Stimulated activated CD4-positive, alpha-beta T cell treated with anti-CD3 and anti-CD28 coated beads, Interleukin-15, amount 100 ng/mL, for 24 hours (primary cell): ENCODE data around the gene NRG4.
"Not testable (repeated sequence)": the region's sequence is repeated elsewhere in the genome, so short reads cannot be mapped to it uniquely, and the experiment has no call there.

Experiments
- DNase-seq: peaks from one replicate; pipeline ENCODE4 v3.0.0-alpha.2; 2020

Gene NRG4

GRCh38 chr15:75925440-75925839, 86.8 kb downstream of the NRG4 start:
- DNase-seq: no peak

- DNase-seq: no peak
Measured at GRCh38 chr15:75924576-75924975, 87.6 kb downstream of the NRG4 start.

- no peak for DNase-seq
Measured at GRCh38 chr15:75923756-75924155, 88.5 kb downstream of the NRG4 start.

GRCh38 chr15:75921732-75922703, 90.2 kb downstream of the NRG4 start:
- peak; percentile 10 for DNase-seq

- no peak for DNase-seq
Measured at GRCh38 chr15:75920079-75920478, 92.1 kb downstream of the NRG4 start.

DNA sequence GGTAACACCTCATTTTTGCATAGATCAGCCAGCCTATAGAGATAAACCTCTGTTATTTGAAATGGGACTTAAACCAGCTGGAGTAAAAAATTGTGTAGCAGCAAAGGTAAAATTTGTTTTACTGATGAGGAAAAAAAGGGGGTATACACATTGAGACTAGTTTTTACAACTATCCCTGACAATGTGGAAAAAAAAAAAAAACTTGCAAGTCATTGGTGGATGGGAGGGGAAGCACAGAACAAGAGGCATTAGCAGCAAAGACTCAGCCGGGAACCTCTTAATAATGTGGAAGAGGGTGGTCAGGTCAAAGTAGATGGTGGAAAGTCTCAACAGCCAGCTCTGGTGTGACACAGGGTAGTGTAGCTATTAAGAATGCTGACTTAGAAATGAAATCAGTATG, 94.1 kb downstream of the NRG4 start:
- DNase-seq: no peak

DNA sequence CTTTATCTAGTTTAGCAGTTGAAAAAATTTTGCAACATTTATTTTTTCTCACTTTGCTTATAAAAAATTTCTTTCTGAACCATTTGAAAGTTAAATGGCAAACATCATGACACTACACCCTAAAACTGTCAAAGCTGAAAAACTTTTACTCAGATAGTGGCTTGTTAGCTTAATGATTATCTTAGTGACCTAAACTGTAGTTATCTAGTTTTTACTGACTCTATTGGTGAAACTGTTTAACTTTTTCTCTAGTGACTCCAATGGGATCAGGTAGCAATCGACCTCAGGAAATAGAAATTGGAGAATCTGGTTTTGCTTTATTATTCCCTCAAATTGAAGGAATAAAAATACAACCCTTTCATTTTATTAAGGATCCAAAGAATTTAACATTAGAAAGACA, 95.2 kb downstream of the NRG4 start:
- DNase-seq: no peak

DNA sequence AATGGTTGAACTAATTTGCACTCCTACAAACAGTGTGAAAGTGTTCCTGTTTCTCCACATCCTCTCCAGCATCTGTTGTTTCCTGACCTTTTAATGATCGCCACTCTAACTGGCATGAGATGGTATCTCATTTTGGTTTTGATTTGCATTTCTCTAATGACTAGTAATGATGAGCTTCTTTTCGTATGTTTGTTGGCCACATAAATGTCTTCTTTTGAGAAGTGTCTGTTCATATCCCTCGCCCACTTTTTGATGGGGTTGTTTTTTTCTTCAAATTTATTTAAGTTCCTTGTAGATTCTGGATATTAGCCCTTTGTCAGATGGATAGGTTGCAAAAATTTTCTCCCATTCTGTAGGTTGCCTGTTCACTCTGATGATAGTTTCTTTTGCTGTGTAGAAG, 101.9 kb downstream of the NRG4 start:
- DNase-seq: not testable (repeated sequence)

DNA sequence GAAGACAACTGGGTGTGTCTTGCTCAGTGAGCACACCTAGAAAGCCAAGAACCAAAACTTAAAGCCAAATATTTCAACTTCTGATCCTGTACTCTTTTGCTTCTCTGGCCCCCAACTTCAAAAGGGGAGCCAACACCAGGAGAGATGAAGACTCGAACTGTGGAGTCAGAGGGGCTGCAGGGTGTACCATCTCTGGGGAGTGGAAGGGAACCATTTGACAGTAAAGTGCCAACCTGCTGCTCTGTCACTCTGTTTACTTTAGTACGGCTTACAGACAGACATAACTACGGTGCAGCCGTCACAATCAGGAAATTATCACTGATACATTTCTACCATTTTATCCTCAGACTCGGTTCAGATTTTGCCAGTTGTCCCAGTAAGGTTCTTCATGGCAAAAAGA, 107.0 kb downstream of the NRG4 start:
- DNase-seq: no peak

DNA sequence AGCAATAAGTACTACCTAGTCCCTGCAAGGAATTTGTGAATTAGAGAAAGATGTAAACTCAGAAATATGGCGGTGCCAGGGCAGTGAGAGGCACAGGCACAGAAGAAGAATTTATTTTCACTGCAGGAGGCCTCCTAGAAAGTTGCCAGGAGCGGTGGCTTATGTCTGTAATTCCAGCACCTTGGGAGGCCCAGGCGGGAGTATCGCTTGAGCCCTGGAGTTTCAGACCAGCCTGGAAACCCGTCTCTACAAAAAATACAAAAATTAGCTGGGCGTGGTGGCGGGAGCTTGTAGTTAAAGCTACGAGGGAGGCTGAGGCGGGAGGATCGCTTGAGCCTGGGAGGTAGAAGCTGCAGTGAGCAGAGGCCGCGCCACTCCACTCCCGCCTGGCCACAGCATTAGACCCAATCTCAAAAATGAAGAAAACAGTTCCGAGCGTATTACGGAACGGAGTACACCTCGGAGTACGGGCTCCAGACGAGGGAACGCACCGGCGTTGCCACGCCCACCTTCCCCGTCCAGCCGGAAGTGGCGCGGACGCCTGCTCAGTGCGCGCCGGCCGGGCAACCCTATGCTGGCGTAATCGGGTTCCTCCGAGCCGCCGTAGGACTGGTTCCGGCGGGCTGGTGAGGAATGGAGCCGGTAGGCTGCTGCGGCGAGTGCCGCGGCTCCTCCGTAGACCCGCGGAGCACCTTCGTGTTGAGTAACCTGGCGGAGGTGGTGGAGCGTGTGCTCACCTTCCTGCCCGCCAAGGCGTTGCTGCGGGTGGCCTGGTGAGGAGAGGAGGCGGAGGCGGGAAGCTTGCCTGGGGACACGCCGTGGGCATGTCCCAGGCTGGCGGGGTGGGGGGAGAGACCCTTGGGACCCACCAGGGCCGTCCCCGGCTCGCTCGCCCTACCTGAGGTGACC, 108.6 kb downstream of the NRG4 start, which contains the start of gene FBXO22:
TSS of gene FBXO22 (plus strand) at position 548 of the 909 bp plus-strand sequence. CDS start at position 634, 86 bp downstream.
- DNase-seq: peak; percentile 95

GRCh38 chr15:75902129-75902557, 110.1 kb downstream of the NRG4 start:
- DNase-seq: no peak

DNA sequence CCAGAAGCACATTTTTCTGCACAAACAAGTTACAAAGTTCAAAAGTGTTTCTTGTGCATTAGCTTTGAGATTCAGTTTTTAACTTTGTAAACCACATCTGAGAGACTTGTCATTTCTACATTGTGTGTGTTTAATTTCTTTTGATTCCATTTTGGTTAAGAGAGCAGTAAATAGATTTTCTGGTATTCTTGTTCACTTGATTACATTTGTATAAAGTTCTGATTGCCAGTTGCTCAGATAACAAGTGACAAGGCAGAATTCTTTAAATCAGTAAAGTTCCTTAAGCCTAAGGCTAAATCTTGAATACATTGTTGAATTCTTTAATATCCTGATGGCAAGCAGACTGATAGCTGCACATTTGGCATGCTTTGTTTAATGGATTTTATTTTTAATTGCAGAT, 111.6 kb downstream of the NRG4 start:
- no peak for DNase-seq

- DNase-seq: no peak
Measured at GRCh38 chr15:75895731-75896130, 116.5 kb downstream of the NRG4 start.

DNA sequence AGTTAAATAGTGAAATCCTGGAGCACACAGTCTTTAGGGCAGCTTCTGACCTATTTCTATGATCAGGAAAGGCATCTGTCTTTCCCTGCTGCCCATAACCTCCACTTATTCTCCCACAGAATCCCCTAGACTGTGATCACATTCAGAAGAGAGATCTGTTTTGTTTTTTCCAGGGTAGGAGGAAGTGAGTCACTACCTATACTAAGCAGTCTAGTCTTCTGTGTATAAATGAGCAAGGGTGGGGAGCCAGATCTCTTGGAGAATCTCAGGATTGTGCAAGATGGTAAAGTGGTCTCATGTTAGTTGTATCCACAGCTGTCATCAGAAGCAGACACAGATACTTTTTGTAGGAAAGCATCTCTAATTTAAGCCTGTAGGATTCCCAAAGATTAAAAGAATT, 120.3 kb downstream of the NRG4 start:
- DNase-seq: no peak
